K562 (cell line): Measurements from ENCODE around the gene CLASP1. TPM values are rescaled to one million over a fixed set of nuclear protein-coding genes. Genes with fewer than 3 reads are reported as not detected.

ENCODE experiments used
- CBX2 ChIP-seq: fragments of 200-600 bp; sonication (generic); IDR thresholded peaks from one replicate; pipeline ENCODE4 v1.6.1; 2012; ENCODE audit warnings: mild to moderate bottlenecking, low read length, inconsistent platforms; ENCODE audit not compliant: insufficient read depth, poor library complexity, severe bottlenecking
- CBX8 ChIP-seq: fragments of 200-600 bp; sonication (generic); IDR thresholded peaks from 2 replicates; pipeline ENCODE4 v1.6.1; 2012; ENCODE audit warnings: borderline replicate concordance, mixed run types, low read depth, mild to moderate bottlenecking, moderate library complexity, mixed read lengths, low read length, control low read depth, inconsistent platforms; ENCODE audit not compliant: poor library complexity, severe bottlenecking; ENCODE audit errors: extremely low read depth
- CREBBP ChIP-seq: IDR thresholded peaks from one replicate; pipeline ENCODE4 v1.6.1; 2012; ENCODE audit warnings: low read depth, mild to moderate bottlenecking, control low read depth, inconsistent platforms, low read length
- ETV5 ChIP-seq: sonication (generic); formaldehyde crosslinking; IDR thresholded peaks from 2 replicates; pipeline ENCODE4 v1.4.0; 2020; ENCODE audit warnings: low read depth, mild to moderate bottlenecking, missing genetic modification reagents
- GATAD2A ChIP-seq: fragments of 450-650 bp; IDR thresholded peaks from 2 replicates; pipeline ENCODE4 v1.6.1; 2017
- GMEB1 ChIP-seq: fragments of 250-450 bp; sonication (Bioruptor Pico); IDR thresholded peaks from 2 replicates; pipeline ENCODE4 v1.4.0; 2020; ENCODE audit warnings: mild to moderate bottlenecking
- HLTF ChIP-seq: fragments of 450-650 bp; IDR thresholded peaks from 2 replicates; pipeline ENCODE4 v1.6.1; 2016
- ILF3 ChIP-seq: fragments of 450-650 bp; IDR thresholded peaks from 2 replicates; pipeline ENCODE4 v1.6.1; 2018; ENCODE audit warnings: antibody characterized with exemption, mild to moderate bottlenecking, moderate library complexity, borderline replicate concordance
- IRF2 ChIP-seq: sonication (generic); formaldehyde crosslinking; IDR thresholded peaks from 2 replicates; pipeline ENCODE4 v1.8.1; 2022; ENCODE audit warnings: mild to moderate bottlenecking, missing genetic modification reagents
- KDM5B ChIP-seq: fragments of 200-600 bp; sonication (generic); IDR thresholded peaks from 2 replicates; pipeline ENCODE4 v1.6.1; 2012; ENCODE audit warnings: low read depth, mild to moderate bottlenecking, moderate library complexity, low read length, control low read depth, inconsistent platforms; ENCODE audit not compliant: insufficient replicate concordance
- KHSRP ChIP-seq: fragments of 450-650 bp; IDR thresholded peaks from 2 replicates; pipeline ENCODE4 v1.6.1; 2017
- KLF10 ChIP-seq: fragments of 250-450 bp; sonication (Bioruptor Pico); IDR thresholded peaks from 2 replicates; pipeline ENCODE4 v1.6.1; 2021; ENCODE audit warnings: matching md5 sums
- MBD2 ChIP-seq: sonication (generic); IDR thresholded peaks from 2 replicates; pipeline ENCODE4 v1.6.1; 2016; ENCODE audit warnings: low read depth, borderline replicate concordance
- NCOA1 ChIP-seq: fragments of 450-650 bp; IDR thresholded peaks from 2 replicates; pipeline ENCODE4 v1.6.1; 2016; ENCODE audit warnings: low read depth
- RFX7 ChIP-seq: fragments of 250-450 bp; sonication (Bioruptor Pico); IDR thresholded peaks from 2 replicates; pipeline ENCODE4 v1.5.1; 2021; ENCODE audit warnings: mild to moderate bottlenecking
- UBTF ChIP-seq, 2 experiments: IDR thresholded peaks; 2 replicates each; pipeline ENCODE4 v1.6.1; 2012; ENCODE audit warnings: improper control_type of control experiment in 2 of 2, low read depth in 2 of 2, low read length in 2 of 2, borderline replicate concordance in 1 of 2
- USF2 ChIP-seq: sonication (generic); formaldehyde crosslinking; IDR thresholded peaks from 2 replicates; pipeline ENCODE4 v1.5.0; 2020; ENCODE audit warnings: missing genetic modification reagents
- ZEB2 ChIP-seq: fragments of 450-650 bp; IDR thresholded peaks from 2 replicates; pipeline ENCODE4 v1.6.1; 2016
- ZNF280A ChIP-seq: fragments of 450-650 bp; IDR thresholded peaks from 2 replicates; pipeline ENCODE4 v1.6.1; 2018; ENCODE audit warnings: mild to moderate bottlenecking, low read depth; ENCODE audit not compliant: partially characterized antibody
- ZNF324 ChIP-seq: fragments of 250-450 bp; sonication (Bioruptor Pico); IDR thresholded peaks from 2 replicates; pipeline ENCODE4 v1.4.0; 2020; ENCODE audit warnings: mild to moderate bottlenecking
- ZNF347 ChIP-seq: fragments of 450-650 bp; formaldehyde crosslinking; IDR thresholded peaks from 2 replicates; pipeline ENCODE4 v1.4.0; 2020; ENCODE audit warnings: low read depth, mild to moderate bottlenecking, moderate library complexity
- ZNF511 ChIP-seq: sonication (generic); formaldehyde crosslinking; IDR thresholded peaks from 2 replicates; pipeline ENCODE4 v1.8.0; 2022; ENCODE audit warnings: mild to moderate bottlenecking, missing genetic modification reagents
- ZNF75A ChIP-seq: fragments of 450-650 bp; formaldehyde crosslinking; IDR thresholded peaks from 2 replicates; pipeline ENCODE4 v1.4.0; 2020; ENCODE audit warnings: mild to moderate bottlenecking
- polyA plus RNA-seq, 8 experiments: library from polyadenylated mRNA; depleted of rRNA in 4 of 8; stranded (reverse) in 5 of 8; unstranded in 3 of 8; fragments of >200 nt; fragmentation: Nextera tagmentation in 2 of 8; fragmentation: Illumina TruSeq in 1 of 8; extraction: Ambion mirVana in 2 of 8; extraction: Trizol in 1 of 8; gene quantifications; 2 replicates each; pipeline versions ENCODE4 v1.2.1 to v1.2.3, GENCODE V29; 2011 to 2014; ENCODE audit warnings: inconsistent platforms in 1 of 8, missing spikeins in 1 of 8
- total RNA-seq, 7 experiments: library from RNA; depleted of rRNA in 6 of 7; stranded (reverse); fragments of >200 nt in 6 of 7; fragmentation: Illumina TruSeq in 2 of 7; extraction: Trizol in 2 of 7; gene quantifications; 2 replicates each; pipeline versions ENCODE4 v1.2.1 to v1.2.3, GENCODE V29; 2011 to 2021; ENCODE audit warnings: low replicate concordance in 1 of 7

CLASP1 gene
- total and polyA plus RNA-seq, 9 of the 15 experiments (the other 6 are each of a cell fraction or from before 2014, with no cell fraction given), result 1.7 to 40.3 (median 20.7) TPM

- no peak for TF ChIP-seq ZNF75A
- no peak for TF ChIP-seq CBX2
- no peak for TF ChIP-seq GMEB1
- TF ChIP-seq KDM5B, result no peak
- TF ChIP-seq ZNF511, result no peak
- TF ChIP-seq ETV5, result no peak
- no peak for TF ChIP-seq ILF3
- no peak for TF ChIP-seq CBX8
- TF ChIP-seq CREBBP, result no peak
- TF ChIP-seq RFX7, result no peak
- TF ChIP-seq IRF2 (CRISPR knock-in tag), result no peak
- TF ChIP-seq ZNF347 (CRISPR knock-in tag), result no peak
- TF ChIP-seq USF2 (CRISPR knock-in tag), result no peak
- no peak for TF ChIP-seq HLTF
- TF ChIP-seq NCOA1, result 0 out of 2 replicates have a peak, but pooled peaks have one; percentile 21
- TF ChIP-seq ZNF324, result no peak
- TF ChIP-seq MBD2, result no peak
- TF ChIP-seq GATAD2A, result peak; percentile 56; the same call in 1 of the 2 replicates
- no peak for TF ChIP-seq KLF10
- TF ChIP-seq ZNF280A, result no peak
- no peak for TF ChIP-seq UBTF (IDR thresholded peaks at IDR 0.05; ENCODE audit: borderline replicate concordance in 1 of 2, low read depth in 2 of 2, low read length in 2 of 2)
- no peak for TF ChIP-seq KHSRP
- TF ChIP-seq ZEB2, result no peak
Measured at GRCh38 chr2:121524685-121525425, 124.4 kb downstream of the CLASP1 start (continued).
